ENCODE measurements around the gene RAF1. TPM values are rescaled to one million over a fixed set of nuclear protein-coding genes. Genes with fewer than 3 reads are reported as not detected.
"Not testable (repeated sequence)": the region's sequence is repeated elsewhere in the genome, so short reads cannot be mapped to it uniquely, and the experiment has no call there.

RAF1 gene
- 10 to 100 TPM; 95.8 to 97.6 TPM for total RNA-seq

DNA sequence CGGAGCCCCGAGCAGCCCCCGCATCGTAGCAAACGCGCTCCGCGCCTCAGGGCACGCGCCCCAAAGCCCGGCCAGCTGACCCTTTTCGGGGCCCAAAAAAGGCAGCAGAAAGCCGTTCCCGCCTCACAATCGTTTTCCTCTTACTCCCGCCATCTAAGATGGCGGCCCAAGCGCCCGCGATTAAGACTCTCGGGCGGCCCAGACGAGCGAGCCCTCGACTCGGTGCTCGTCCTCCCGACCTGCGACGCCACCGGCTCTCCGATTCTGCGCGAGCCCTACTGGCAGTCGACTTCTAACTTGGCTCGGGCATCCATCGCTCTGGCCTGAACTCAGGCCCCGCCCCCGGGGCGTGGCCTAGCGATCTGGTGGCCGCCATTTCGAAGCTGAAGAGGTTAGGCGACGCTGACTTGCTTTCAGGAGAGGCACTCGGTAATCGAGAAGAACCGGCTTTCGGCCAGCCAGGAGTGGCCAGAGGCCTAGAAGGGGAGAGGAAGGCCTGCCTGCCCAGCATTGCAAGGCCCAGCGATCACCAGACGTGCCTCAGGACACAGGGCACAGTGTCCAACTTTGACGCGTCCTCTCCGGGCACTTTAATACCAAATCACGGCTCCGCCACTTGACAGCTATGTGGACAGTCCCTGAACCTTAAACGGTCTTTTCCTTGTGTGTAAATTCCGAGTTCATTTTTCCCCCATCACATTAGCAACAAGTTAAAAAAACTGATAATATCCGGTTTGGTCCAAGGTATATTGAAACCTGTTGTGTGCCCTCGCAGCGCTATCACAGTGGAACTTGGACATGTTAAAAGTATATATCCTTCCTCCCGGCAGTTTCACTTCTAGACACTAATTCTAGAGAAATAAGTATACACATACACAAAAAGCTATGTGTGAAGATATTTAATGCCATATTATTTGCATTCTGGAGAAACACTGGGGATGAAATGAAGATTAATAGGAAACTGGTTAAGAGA, at the start of gene RAF1:
Gene RAF1 (minus strand): TSS at position 182 of the 973 bp plus-strand sequence. CDS start 45,396 bp downstream, outside the sequence.
- peak within 1 kb of the TSS; percentile 93 for H3K4me3 Mint-ChIP-seq
- no peaks in the 10 kb centered on the region for H3K9me3 Mint-ChIP-seq
- H3K36me3 Mint-ChIP-seq, result peaks cover 4% of the 10 kb centered on the region
- H3K4me1 Mint-ChIP-seq, result peaks cover 16% of the 10 kb centered on the region
- DNase-seq (peak; percentile 98), ATAC-seq (ENCODE audit: low read depth) (peak; percentile 97)
- POLR2A ChIA-PET, result interaction anchor here (0.6 to 2.1 kb wide), 8 partner anchors 11 to 347 kb away, joined by 3 to 9 read pairs (median 4); partner anchors contain the start of genes MKRN2 and TSEN2
- no peaks in the 10 kb centered on the region for H3K27me3 Mint-ChIP-seq
- H3K27ac Mint-ChIP-seq, result peak within 1 kb of the TSS; percentile 98

DNA sequence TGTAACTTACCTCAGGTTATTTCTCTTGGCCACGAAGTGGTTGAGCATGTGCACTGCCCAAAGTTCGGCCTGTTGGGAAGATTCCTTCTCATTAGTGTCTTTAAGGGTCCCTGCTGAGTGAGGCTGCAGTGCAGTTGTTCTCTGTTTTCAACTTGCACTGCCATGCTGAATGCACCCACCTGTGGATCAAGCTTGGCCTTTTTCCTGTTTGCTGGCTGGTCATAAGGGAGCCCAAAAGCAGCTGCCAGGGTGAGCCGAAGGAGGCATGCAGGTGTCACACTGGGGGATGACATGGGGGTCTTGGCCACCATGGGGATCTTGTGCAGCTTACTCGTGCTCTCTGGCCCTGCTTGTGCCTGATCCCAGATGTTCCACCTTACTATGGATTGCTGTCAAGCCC, 46.1 kb upstream of the RAF1 start:
- H3K36me3 Mint-ChIP-seq, result no peaks in the 10 kb centered on the region
- no peak overlapping the region for H3K4me3 Mint-ChIP-seq
- H3K4me1 Mint-ChIP-seq, result no peaks in the 10 kb centered on the region
- DNase-seq (no peak), ATAC-seq (ENCODE audit: low read depth) (no peak)
- H3K9me3 Mint-ChIP-seq, result no peaks in the 10 kb centered on the region
- POLR2A ChIA-PET, result no interaction called here
- peaks cover 21% of the 10 kb centered on the region for H3K27me3 Mint-ChIP-seq
- H3K27ac Mint-ChIP-seq, result no peak overlapping the region

DNA sequence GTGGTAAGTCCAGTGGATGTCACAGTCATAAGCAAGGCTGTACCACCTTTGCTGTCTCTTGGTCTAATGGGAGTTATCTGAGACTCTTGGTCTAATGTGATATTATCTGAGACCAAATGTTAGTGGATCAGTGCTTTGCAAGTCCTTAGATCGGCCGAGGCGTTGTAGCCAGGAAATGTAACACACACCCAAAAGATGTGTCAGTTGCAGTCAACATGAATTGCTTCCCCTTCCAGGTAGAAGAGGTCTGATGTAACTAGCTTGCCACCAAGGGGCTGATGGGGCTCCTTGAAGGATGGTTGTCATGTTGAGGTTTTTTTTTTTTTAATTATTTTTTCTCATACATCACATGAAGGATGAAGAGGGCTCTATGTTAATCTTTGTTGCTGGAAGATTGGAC, 45.4 kb upstream of the RAF1 start:
- ATAC-seq (ENCODE audit: low read depth) (no peak), DNase-seq (no peak)
- Mint-ChIP-seq H3K9me3 (no peaks in the 10 kb centered on the region), H3K27ac (no peak overlapping the region), H3K4me3 (no peak overlapping the region), H3K36me3 (no peaks in the 10 kb centered on the region), H3K4me1 (no peaks in the 10 kb centered on the region), H3K27me3 (peaks cover 21% of the 10 kb centered on the region)
- POLR2A ChIA-PET, result interaction anchor here (0.6 kb wide), 1 partner anchor 512 kb away, joined by 3 read pairs; no protein-coding TSS in a partner anchor

DNA sequence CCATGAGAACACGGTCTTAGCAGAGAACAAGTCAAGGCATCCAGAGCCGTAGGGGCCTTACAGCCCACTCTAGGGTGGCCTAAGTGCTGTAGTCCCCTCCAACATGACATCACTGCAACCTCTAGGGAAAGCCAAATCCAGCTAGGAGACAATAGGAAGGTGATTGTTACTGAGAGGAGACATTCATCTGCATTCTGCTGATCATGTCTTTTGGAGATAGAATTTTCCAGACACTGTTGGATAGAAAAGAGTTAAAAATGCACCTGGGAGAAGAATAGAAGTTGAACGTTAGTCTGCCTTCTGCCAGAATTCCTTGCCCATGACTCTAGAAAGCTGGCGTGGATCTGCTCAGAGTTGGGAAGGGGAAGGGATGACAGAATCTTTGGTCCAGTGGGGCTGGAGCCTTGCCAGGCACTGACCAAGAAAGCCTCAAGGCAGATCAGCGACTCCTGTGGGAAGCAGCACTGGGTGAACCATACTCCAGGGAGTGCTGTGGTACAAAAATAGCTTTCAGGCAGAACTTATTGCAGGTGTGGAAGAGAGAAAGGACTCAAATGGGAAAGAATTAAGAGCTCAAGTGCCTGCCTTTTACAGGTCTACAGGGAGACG, 44.8 kb upstream of the RAF1 start:
- Mint-ChIP-seq H3K9me3 (no peaks in the 10 kb centered on the region), H3K4me1 (no peaks in the 10 kb centered on the region), H3K4me3 (no peak overlapping the region), H3K36me3 (no peaks in the 10 kb centered on the region), H3K27ac (no peak overlapping the region), H3K27me3 (peaks cover 21% of the 10 kb centered on the region)
- POLR2A ChIA-PET, result interaction anchor here (0.5 to 0.6 kb wide), 2 partner anchors 83 to 512 kb away, joined by 3 read pairs; no protein-coding TSS in a partner anchor
- DNase-seq (no peak), ATAC-seq (ENCODE audit: low read depth) (no peak)

DNA sequence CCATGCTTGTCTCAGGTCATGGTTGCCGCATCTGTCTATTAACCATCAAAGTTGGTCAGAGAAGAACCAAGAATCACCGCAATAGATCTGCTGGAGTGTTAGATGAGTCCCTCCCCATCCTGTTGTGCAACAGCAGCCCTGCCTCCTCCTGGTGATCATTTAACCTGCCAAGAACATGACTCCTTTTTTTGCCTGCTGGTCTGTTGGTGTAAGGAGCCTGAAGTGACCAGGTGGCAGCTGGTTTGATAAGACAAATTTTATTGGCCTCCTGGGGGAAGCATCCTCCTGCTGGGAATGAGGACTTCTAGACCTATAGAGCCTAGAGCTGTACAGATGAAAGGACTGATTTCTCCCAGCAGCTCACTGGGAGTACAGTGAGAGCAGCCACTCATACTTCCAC, 43.5 kb upstream of the RAF1 start:
- Mint-ChIP-seq H3K4me3 (no peak overlapping the region), H3K27ac (no peak overlapping the region), H3K4me1 (no peaks in the 10 kb centered on the region)

DNA sequence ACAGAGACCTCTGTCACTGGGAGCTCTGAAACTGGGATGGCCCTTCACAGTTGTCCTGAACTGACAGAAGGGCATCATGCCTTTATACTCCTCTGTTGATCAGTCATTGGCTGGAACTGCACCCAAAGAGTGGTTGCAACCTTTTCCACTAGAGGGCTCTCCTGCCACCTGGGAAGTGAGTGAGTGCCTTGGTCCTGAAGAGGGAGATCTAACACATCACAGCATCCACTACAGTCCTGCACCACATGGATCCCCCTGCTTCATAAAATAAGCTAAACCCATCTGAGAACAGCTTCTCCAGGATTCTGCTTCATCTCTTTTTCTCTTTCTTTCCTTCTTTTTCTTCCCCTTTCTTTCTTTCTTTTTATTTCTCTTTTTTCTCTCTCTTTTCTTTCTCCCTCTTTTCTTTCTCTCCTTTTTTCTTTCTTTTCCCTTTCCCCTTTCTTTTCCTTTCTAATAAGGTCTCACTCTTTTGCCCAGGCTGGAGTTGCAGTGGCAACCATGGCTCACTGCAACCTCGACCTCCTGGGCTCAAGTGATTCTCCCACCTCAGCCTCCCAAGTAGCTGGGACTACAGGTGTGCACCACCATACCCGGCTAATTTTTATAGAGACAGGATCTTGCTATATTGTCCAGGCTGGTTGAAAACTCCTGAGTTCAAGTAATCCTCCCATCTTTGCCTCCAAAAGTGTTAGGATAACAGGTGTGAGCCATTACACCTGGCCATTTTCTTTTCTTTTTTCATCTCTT, 42.8 kb upstream of the RAF1 start:
- Mint-ChIP-seq H3K27ac (peak overlapping the region; percentile 34), H3K36me3 (no peaks in the 10 kb centered on the region), H3K9me3 (no peaks in the 10 kb centered on the region), H3K4me3 (no peak overlapping the region), H3K27me3 (peaks cover 21% of the 10 kb centered on the region), H3K4me1 (no peaks in the 10 kb centered on the region)
- ATAC-seq (ENCODE audit: low read depth), result peak; percentile 99
- POLR2A ChIA-PET, result no interaction called here
- peak; percentile 37 for DNase-seq

More for the DNA sequence above, 43.5 kb upstream of the RAF1 start:
- Mint-ChIP-seq H3K9me3 (no peaks in the 10 kb centered on the region), H3K36me3 (no peaks in the 10 kb centered on the region), H3K27me3 (peaks cover 21% of the 10 kb centered on the region)
- POLR2A ChIA-PET, result no interaction called here
- ATAC-seq (ENCODE audit: low read depth), result no peak
- no peak for DNase-seq

DNA sequence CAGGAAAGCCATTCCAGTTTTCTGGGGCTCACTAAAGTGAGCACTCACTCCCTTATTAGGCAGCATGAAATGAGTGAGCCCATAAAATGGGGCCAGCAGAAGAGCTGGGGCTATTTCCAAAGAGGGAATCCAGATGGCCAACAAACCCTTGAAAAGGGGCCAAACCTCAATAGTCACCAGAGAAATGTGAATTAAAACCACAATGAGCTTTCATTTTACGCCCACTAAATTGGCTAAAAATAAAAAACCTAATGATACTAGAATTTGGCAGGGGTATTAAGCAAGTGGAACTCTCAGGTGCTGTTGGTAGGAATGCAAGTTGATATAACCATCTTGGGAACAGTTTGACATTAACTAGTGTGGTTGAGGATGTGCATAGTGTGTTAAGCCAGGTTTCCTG, 42.1 kb upstream of the RAF1 start:
- no peak overlapping the region for H3K4me3 Mint-ChIP-seq
- DNase-seq (no peak), ATAC-seq (ENCODE audit: low read depth) (no peak)
- H3K27me3 Mint-ChIP-seq, result peaks cover 21% of the 10 kb centered on the region
- POLR2A ChIA-PET, result no interaction called here
- no peaks in the 10 kb centered on the region for H3K4me1 Mint-ChIP-seq
- no peak overlapping the region for H3K27ac Mint-ChIP-seq
- H3K36me3 Mint-ChIP-seq, result no peaks in the 10 kb centered on the region
- H3K9me3 Mint-ChIP-seq, result no peaks in the 10 kb centered on the region

DNA sequence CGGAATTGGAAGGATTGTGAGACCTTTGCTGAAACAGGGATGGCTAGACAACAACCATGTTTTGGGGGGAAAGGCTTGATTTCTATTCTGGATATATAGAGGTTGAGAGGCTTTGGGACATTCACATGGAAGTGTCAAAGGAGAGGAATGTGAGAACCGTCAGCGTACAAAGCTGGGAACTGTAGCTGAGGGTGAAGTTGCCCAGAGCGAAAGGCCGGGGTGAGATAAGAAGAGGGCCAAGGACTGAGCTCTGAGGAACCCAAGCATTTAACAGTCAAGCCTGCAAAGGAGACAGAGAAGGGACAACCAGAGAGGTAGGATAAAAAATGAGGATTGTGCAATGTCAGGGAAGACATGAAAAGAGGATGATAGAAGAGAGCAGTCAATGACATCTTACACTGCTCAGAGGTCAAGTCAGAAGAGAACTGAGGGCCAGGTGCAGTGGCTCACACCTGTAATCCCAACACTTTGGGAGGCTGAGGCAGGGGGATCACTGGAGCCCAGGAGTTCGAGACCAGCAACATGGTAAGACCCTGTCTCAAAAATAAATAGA, 41.5 kb upstream of the RAF1 start:
- H3K36me3 Mint-ChIP-seq, result no peaks in the 10 kb centered on the region
- H3K27me3 Mint-ChIP-seq, result peaks cover 18% of the 10 kb centered on the region
- no peak overlapping the region for H3K27ac Mint-ChIP-seq
- POLR2A ChIA-PET, result no interaction called here
- no peak overlapping the region for H3K4me3 Mint-ChIP-seq
- H3K4me1 Mint-ChIP-seq, result no peaks in the 10 kb centered on the region
- no peak for ATAC-seq (ENCODE audit: low read depth)
- H3K9me3 Mint-ChIP-seq, result no peaks in the 10 kb centered on the region
- no peak for DNase-seq

DNA sequence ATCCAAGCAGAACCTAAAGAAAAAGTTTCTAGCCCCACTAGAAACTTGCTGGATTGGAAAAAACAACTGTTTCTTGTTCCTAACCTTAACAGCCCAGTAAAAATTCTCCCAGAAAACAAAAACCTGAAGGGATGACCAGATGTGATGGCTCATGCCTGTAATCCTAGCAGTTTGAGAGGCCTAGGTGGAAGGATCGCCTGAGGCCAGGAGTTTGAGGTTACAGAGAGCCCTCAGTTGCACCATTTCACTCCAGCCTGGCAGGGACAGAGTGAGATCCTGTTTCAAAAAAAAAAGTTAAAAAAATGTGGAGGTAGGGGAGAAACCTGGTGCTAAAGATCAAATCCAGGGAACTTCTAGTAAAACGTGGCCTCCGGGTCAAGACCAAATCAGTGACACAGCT, 38.6 kb upstream of the RAF1 start:
- peaks cover 7% of the 10 kb centered on the region for H3K27me3 Mint-ChIP-seq
- ATAC-seq (ENCODE audit: low read depth) (no peak), DNase-seq (no peak)
- POLR2A ChIA-PET, result no interaction called here
- no peaks in the 10 kb centered on the region for H3K4me1 Mint-ChIP-seq
- H3K36me3 Mint-ChIP-seq, result no peaks in the 10 kb centered on the region
- no peak overlapping the region for H3K4me3 Mint-ChIP-seq
- H3K27ac Mint-ChIP-seq, result no peak overlapping the region
- no peaks in the 10 kb centered on the region for H3K9me3 Mint-ChIP-seq

DNA sequence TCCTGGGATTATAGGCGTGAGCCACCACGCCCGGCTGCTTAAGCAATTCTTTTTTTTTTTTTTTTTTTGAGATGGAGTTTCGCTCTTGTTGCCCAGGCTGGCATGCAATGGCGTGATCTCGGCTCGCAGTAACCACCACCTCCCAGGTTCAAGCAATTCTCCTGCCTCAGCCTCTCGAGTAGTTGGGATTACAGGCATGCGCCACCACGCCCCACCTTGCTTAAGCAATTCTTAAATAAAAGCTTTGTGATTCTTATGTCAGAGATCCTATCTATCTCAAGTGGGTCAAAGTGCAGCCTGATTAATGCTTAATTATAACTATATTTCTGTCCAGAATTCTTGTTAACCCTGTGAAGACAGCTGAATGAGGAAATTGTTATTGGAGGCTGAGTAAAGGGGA, 37.7 kb upstream of the RAF1 start:
- POLR2A ChIA-PET; ATAC-seq (ENCODE audit: low read depth); H3K4me3 Mint-ChIP-seq; H3K27me3 Mint-ChIP-seq; H3K4me1 Mint-ChIP-seq; H3K27ac Mint-ChIP-seq; DNase-seq; H3K9me3 Mint-ChIP-seq; H3K36me3 Mint-ChIP-seq: not testable (repeated sequence)

DNA sequence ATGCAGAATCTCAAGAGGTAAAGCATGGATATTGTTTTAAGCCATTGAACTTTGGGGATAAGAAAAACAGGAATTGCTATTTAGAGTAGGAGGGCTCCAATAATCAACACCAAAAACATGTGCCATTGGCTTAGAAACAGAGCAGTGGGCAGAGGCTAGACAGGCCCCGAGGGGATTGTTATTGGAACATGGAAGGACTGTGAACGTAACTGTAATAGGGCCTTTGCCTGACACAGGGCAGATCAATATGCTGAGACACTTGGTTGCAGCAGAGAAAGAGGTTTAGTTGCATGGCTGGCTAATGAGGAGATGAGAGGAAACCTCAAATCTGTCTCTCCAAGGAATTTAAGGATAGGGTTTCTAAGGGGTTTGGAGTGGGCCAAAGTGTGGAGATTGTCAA, 36.9 kb upstream of the RAF1 start:
- H3K27ac Mint-ChIP-seq, result no peak overlapping the region
- H3K27me3 Mint-ChIP-seq, result peaks cover 4% of the 10 kb centered on the region
- DNase-seq (no peak), ATAC-seq (ENCODE audit: low read depth) (no peak)
- H3K9me3 Mint-ChIP-seq, result no peaks in the 10 kb centered on the region
- no peak overlapping the region for H3K4me3 Mint-ChIP-seq
- H3K4me1 Mint-ChIP-seq, result no peaks in the 10 kb centered on the region
- POLR2A ChIA-PET, result no interaction called here
- no peaks in the 10 kb centered on the region for H3K36me3 Mint-ChIP-seq

DNA sequence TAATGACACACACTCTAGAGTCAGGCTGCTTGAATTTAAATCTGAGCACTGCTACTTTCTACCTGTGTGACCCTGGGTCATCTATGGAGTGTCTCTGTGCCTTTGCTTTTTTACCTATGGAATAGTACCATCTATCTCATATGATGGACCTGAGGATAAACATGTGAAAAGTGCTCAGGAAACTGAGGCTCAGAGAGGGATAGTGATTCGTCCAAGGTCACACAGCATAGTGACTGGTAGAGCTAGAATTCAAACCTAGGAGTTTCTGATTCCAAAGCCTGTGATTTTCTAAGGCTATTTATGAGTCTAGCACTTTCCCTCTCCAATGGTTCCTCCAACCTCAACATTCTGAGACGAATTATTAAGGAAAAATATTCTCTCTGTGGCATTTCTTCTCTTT, 32.0 kb upstream of the RAF1 start:
- Mint-ChIP-seq H3K9me3 (no peaks in the 10 kb centered on the region), H3K4me1 (no peaks in the 10 kb centered on the region), H3K4me3 (no peak overlapping the region), H3K27me3 (peaks cover 2% of the 10 kb centered on the region), H3K36me3 (no peaks in the 10 kb centered on the region), H3K27ac (no peak overlapping the region)
- no peak for ATAC-seq (ENCODE audit: low read depth)
- DNase-seq, result no peak
- POLR2A ChIA-PET, result no interaction called here

DNA sequence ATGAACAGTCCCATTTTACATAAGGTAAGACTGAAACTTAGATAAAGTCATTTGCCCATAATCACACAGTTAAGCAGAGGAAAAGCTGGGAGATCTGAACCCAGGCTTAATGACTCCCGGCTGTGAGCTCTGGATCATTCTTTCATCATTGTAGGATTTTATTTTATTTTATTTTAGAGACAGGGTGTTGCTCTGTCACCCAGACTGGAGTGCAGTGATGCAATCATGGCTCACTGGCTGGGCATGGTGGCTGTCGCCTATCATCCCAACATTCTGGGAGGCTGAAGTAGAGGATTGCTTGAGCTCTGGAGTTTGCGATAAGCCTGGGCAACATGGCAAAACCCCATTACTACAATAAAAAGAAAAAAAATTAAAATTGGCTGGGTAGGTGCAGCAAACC, 31.2 kb upstream of the RAF1 start:
- Mint-ChIP-seq H3K27me3 (peaks cover 2% of the 10 kb centered on the region), H3K4me1 (no peaks in the 10 kb centered on the region), H3K9me3 (no peaks in the 10 kb centered on the region), H3K4me3 (no peak overlapping the region), H3K27ac (no peak overlapping the region), H3K36me3 (no peaks in the 10 kb centered on the region)
- ATAC-seq (ENCODE audit: low read depth) (no peak), DNase-seq (no peak)
- POLR2A ChIA-PET, result no interaction called here

All from activated naive CD8-positive, alpha-beta T cell treated with anti-CD3 and anti-CD28 coated beads, Interleukin-2, amount 10 ng/mL, durations not matched to agents 7 days and 5 days (primary cell).